Stimulated activated naive CD4-positive, alpha-beta T cell treated with Interleukin-2 at 50 U/mL for 16 hours (primary cell): ENCODE data around the gene PDLIM7.

ENCODE experiments used
- DNase-seq: peaks from one replicate; lab custom pipeline; 2025; lab: John Stamatoyannopoulos, UW

PDLIM7 gene

GRCh38 chr5:177456976-177457851 is 40.2 kb downstream of the PDLIM7 start:
- peak; percentile 54 for DNase-seq

- DNase-seq: no peak
These were observed 40.8 kb downstream of the PDLIM7 start for GRCh38 chr5:177456591-177456964.

GRCh38 chr5:177455661-177456590 is 41.5 kb downstream of the PDLIM7 start:
- DNase-seq: peak; percentile 91

- DNase-seq: peak; percentile 88
These were observed 42.3 kb downstream of the PDLIM7 start for GRCh38 chr5:177455036-177455660.

- DNase-seq: peak; percentile 87
These were observed 42.9 kb downstream of the PDLIM7 start for GRCh38 chr5:177454397-177455035.

GRCh38 chr5:177453852-177454396 is 43.5 kb downstream of the PDLIM7 start:
- no peak for DNase-seq

GRCh38 chr5:177452688-177453638 is 44.4 kb downstream of the PDLIM7 start:
- DNase-seq: no peak

GRCh38 chr5:177450667-177451424 is 46.6 kb downstream of the PDLIM7 start:
- DNase-seq: no peak

GRCh38 chr5:177449140-177450061 is 48.0 kb downstream of the PDLIM7 start:
- DNase-seq: no peak

- no peak for DNase-seq
These were observed 49.0 kb downstream of the PDLIM7 start for GRCh38 chr5:177448244-177448950.

- DNase-seq: no peak
These were observed 49.7 kb downstream of the PDLIM7 start for GRCh38 chr5:177447611-177448243.

GRCh38 chr5:177447066-177447610 is 50.3 kb downstream of the PDLIM7 start:
- DNase-seq: peak; percentile 59

- peak; percentile 69 for DNase-seq
These were observed 51.0 kb downstream of the PDLIM7 start, which contains the start of gene PRR7 for GRCh38 chr5:177446200-177447065. PRR7 (plus strand) TSS chr5:177446814; CDS start chr5:177455068, 8,254 bp downstream.

GRCh38 chr5:177445917-177446199 is 51.5 kb downstream of the PDLIM7 start:
- no peak for DNase-seq

- DNase-seq: no peak
These were observed 52.1 kb downstream of the PDLIM7 start for GRCh38 chr5:177445052-177445916.
